Body of pancreas (tissue), 4 donors: ENCODE results near the gene TEX101. TPM values are rescaled to one million over a fixed set of nuclear protein-coding genes. Genes with fewer than 3 reads are reported as not detected.

Experiments used
- ATAC-seq: fragments of 150-250 bp; one replicate; pipeline ENCODE4 v1.9.1; 2016
- DNase-seq, 4 donors: peaks; one replicate each; pipeline ENCODE4 v3.0.0-alpha.2; 2019
- H3K27ac ChIP-seq, 4 donors: fragments of 200-600 bp; sonication (generic); 1 replicate in 3 of 4; 2 replicates in 1 of 4; pipeline versions ENCODE4 v1.5.1 to v1.6.1; 2016 to 2019; ENCODE audit warnings: mild to moderate bottlenecking in 1 of 4, mixed read lengths in 1 of 4, moderate library complexity in 1 of 4
- H3K27me3 ChIP-seq, 2 donors: fragments of 200-600 bp; sonication (generic); one replicate each; pipeline ENCODE4 v1.6.0; 2016; ENCODE audit warnings: mild to moderate bottlenecking in 1 of 2
- H3K36me3 ChIP-seq, 2 donors: fragments of 200-600 bp; sonication (generic); replicated peaks in 1 of 2; 2 replicates each; pipeline ENCODE4 v1.5.1; 2016; ENCODE audit warnings: low read depth in 2 of 2; ENCODE audit not compliant: insufficient read depth in 1 of 2
- H3K4me1 ChIP-seq: fragments of 200-600 bp; sonication (generic); one replicate; pipeline ENCODE4 v1.6.0; 2016
- H3K4me3 ChIP-seq, 2 donors: fragments of 200-600 bp; sonication (generic); 1 replicate in 1 of 2; 2 replicates in 1 of 2; pipeline ENCODE4 v1.5.1; 2016 to 2019
- H3K9me3 ChIP-seq, 3 donors: fragments of 200-600 bp; sonication (generic); 1 replicate in 2 of 3; 2 replicates in 1 of 3; pipeline ENCODE4 v1.5.1; 2016
- CTCF ChIP-seq, 7 experiments: fragments of 450-650 bp in 4 of 7; fragments of 200-600 bp in 3 of 7; sonication (generic) in 3 of 7; IDR thresholded peaks; one replicate each; pipeline ENCODE4 v1.5.1; 2016 to 2019; ENCODE audit warnings: antibody characterized with exemption in 7 of 7
- POLR2A ChIP-seq, 3 donors: fragments of 450-650 bp; IDR thresholded peaks; one replicate each; pipeline ENCODE4 v1.6.1; 2016; ENCODE audit warnings: antibody characterized with exemption in 3 of 3, mild to moderate bottlenecking in 2 of 3
- WGBS, 2 donors: methylation state at CpG; one replicate each; pipeline ENCODE4 v1.1.5; 2017; 5-methylcytosine and 5-hydroxymethylcytosine counted together
- intact Hi-C: fragments of 100-400 bp; cut with DNase I; formaldehyde crosslinking; loops from one replicate; pipeline ENCODE4 v1.15.1; 2023
- total RNA-seq, 2 donors: library from RNA; depleted of rRNA; stranded (reverse); fragments of >200 nt; gene quantifications; one replicate each; pipeline ENCODE4 v1.1.0, GENCODE V29; 2016

TEX101 gene
- total RNA-seq, 2 donors from 2014 or later, result not detected

- 92 to 100% methylated on average over 1 of the region's 1 CpG for WGBS, 2 donors
- intact Hi-C loops, result no loop called here
- no peak for TF ChIP-seq CTCF (IDR thresholded peaks at IDR 0.05)
- TF ChIP-seq POLR2A (IDR thresholded peaks at IDR 0.05), result no peak
Measured at GRCh38 chr19:43409415-43409814, 5.3 kb upstream of the TEX101 start.

GRCh38 chr19:43412441-43412840 lies 2.2 kb upstream of the TEX101 start:
- TF ChIP-seq CTCF (IDR thresholded peaks at IDR 0.05), result no peak
- no peak for TF ChIP-seq POLR2A (IDR thresholded peaks at IDR 0.05)
- ATAC-seq (no peak), DNase-seq (no peak)
- 52 to 54% methylated on average over 6 of the region's 6 CpGs for WGBS, 2 donors
- Histone ChIP-seq H3K4me1 (no peaks in the 10 kb centered on the region), H3K27me3 (no peaks in the 10 kb centered on the region), H3K27ac (no peak overlapping the region), H3K36me3 (no peaks in the 10 kb centered on the region), H3K4me3 (no peak overlapping the region), H3K9me3 (no peaks in the 10 kb centered on the region)
- intact Hi-C loops, result no loop called here

More at GRCh38 chr19:43409415-43409814, 5.3 kb upstream of the TEX101 start:
- no peaks in the 10 kb centered on the region for H3K36me3 ChIP-seq
- H3K4me3 ChIP-seq, result no peak overlapping the region
- H3K27ac ChIP-seq, result no peak overlapping the region
- H3K9me3 ChIP-seq, result no peaks in the 10 kb centered on the region
- H3K4me1 ChIP-seq, result no peaks in the 10 kb centered on the region
- DNase-seq (no peak), ATAC-seq (no peak)
- H3K27me3 ChIP-seq, result no peaks in the 10 kb centered on the region

- no peaks in the 10 kb centered on the region for H3K27me3 ChIP-seq
- no peak overlapping the region for H3K27ac ChIP-seq
- intact Hi-C loops, result no loop called here
- TF ChIP-seq POLR2A (IDR thresholded peaks at IDR 0.05) (no peak), CTCF (IDR thresholded peaks at IDR 0.05) (no peak)
- H3K36me3 ChIP-seq, result no peaks in the 10 kb centered on the region
- no peaks in the 10 kb centered on the region for H3K9me3 ChIP-seq
- no peak for DNase-seq
- no peaks in the 10 kb centered on the region for H3K4me1 ChIP-seq
- H3K4me3 ChIP-seq, result no peak overlapping the region
- 67 to 72% methylated on average over 4 of the region's 4 CpGs for WGBS, 2 donors
- no peak for ATAC-seq
Measured at GRCh38 chr19:43416951-43417623, 2.4 kb downstream of the TEX101 start.

- 74 to 79% methylated on average over 6 of the region's 6 CpGs for WGBS, 2 donors
- H3K36me3 ChIP-seq, result no peaks in the 10 kb centered on the region
- DNase-seq (no peak), ATAC-seq (no peak)
- H3K9me3 ChIP-seq, result no peaks in the 10 kb centered on the region
- H3K27ac ChIP-seq, result no peak overlapping the region
- intact Hi-C loops, result no loop called here
- H3K4me3 ChIP-seq, result no peak overlapping the region
- no peaks in the 10 kb centered on the region for H3K27me3 ChIP-seq
- TF ChIP-seq CTCF (IDR thresholded peaks at IDR 0.05), result no peak
- TF ChIP-seq POLR2A (IDR thresholded peaks at IDR 0.05), result no peak
- peaks cover 4% of the 10 kb centered on the region for H3K4me1 ChIP-seq
Measured at GRCh38 chr19:43420954-43421353, 6.3 kb downstream of the TEX101 start.
